Measurements from ENCODE around the gene TPP1.

DNA sequence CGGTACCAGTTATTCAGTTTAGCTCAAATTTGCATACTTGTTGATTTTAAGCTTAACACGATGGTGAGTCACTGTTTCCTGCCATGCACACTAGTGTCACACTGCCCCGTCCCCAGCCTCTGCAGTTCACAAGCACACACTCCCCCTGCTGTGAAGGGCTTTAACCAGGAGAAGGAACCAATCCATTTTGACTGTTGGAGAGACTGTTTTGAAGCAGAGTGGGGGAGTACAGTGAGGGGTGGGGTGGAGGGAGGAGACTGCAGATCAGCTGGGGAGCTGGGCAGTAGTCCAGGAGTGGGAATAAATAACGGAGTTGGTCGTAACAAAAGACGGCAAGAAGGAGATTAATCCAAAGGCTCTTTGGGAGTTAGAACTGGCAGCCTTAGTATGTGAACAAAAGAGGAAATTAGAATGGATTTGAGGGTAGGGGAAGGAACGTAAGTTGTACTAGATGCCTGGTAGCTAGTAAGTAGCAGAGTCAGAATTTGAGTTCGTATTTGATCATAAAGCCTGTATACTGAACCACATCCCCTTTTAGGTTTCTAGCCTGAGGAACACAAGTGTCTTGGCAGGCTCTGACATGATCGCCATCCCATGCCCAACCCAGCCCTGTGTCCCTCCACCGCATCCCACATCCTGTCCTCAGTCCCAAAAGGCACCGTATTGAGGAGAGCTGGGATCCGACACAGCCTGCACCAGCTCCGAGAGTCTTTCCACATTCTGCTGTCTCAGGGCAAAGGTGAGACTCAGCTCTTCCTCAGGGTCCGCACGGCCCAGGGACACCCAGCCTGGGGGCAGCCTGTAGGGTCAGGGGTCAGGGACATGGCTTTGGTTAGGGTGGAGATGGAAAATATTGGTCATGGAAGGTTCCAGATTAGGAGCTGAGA lies 862 bp downstream of the TPP1 start:
- TF ChIP-seq ELK1 (IDR thresholded peaks at IDR 0.05; ENCODE audit: low read depth, low read length) (no peak), ZNF302 (CRISPR knock-in tag; IDR thresholded peaks at IDR 0.05) (no peak), HOXB5 (CRISPR knock-in tag; IDR thresholded peaks at IDR 0.05) (no peak), EP300 (IDR thresholded peaks at IDR 0.05) (no peak)
